Stomach (tissue), 4 donors: ENCODE measurements around the gene IPO11.

Experiments used
- CTCF ChIP-seq, 7 experiments: fragments of 450-650 bp in 4 of 7; fragments of 200-600 bp in 3 of 7; sonication (generic) in 3 of 7; IDR thresholded peaks; one replicate each; pipeline ENCODE4 v1.5.1; 2016 to 2019; ENCODE audit warnings: antibody characterized with exemption in 7 of 7, control low read depth in 2 of 7, mild to moderate bottlenecking in 1 of 7
- POLR2A ChIP-seq, 4 donors: fragments of 450-650 bp; IDR thresholded peaks; one replicate each; pipeline ENCODE4 v1.6.1; 2016; ENCODE audit warnings: antibody characterized with exemption in 4 of 4, control low read depth in 2 of 4, mild to moderate bottlenecking in 1 of 4, moderate library complexity in 1 of 4

- TF ChIP-seq CTCF (IDR thresholded peaks at IDR 0.05) (no peak), POLR2A (IDR thresholded peaks at IDR 0.05) (no peak)
Measured at GRCh38 chr5:62584391-62584790, 171.8 kb downstream of the IPO11 start.
